Measurements from ENCODE around the gene PLEKHA5.

Gene PLEKHA5

DNA sequence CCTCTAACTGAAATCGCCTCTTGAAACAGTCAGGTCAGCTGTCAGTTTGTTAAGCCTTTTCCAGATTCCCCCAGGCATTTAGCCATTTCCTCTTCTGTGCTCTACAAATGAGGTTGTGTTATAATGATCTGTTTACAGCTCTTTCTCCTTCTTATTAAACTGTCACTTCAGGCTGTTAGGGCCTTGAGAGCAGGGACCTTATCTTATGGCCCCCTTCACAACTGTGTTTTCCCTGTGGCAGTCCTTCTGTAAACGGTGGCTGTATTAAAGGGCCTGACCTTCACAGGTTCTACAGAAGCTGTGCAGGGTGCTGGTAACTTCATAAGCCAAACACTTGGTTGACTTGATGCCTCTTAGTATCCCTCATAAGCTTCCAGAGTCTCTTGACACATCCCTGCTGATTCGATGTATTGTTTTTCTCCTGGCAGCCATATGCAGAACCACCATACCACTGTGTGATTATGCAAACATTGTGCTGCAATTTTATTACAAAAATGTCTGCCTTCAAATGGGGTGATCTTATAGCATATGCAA lies 104.7 kb downstream of the PLEKHA5 start:
- H3K9me3 Mint-ChIP-seq = no peaks in the 10 kb centered on the region
- H3K4me1 Mint-ChIP-seq = no peaks in the 10 kb centered on the region
- H3K27ac Mint-ChIP-seq = no peak overlapping the region
- no peak overlapping the region for H3K4me3 Mint-ChIP-seq
- H3K27me3 Mint-ChIP-seq = no peaks in the 10 kb centered on the region
- CTCF ChIA-PET = no interaction called here
- H3K36me3 Mint-ChIP-seq = no peaks in the 10 kb centered on the region
- no peak for DNase-seq

DNA sequence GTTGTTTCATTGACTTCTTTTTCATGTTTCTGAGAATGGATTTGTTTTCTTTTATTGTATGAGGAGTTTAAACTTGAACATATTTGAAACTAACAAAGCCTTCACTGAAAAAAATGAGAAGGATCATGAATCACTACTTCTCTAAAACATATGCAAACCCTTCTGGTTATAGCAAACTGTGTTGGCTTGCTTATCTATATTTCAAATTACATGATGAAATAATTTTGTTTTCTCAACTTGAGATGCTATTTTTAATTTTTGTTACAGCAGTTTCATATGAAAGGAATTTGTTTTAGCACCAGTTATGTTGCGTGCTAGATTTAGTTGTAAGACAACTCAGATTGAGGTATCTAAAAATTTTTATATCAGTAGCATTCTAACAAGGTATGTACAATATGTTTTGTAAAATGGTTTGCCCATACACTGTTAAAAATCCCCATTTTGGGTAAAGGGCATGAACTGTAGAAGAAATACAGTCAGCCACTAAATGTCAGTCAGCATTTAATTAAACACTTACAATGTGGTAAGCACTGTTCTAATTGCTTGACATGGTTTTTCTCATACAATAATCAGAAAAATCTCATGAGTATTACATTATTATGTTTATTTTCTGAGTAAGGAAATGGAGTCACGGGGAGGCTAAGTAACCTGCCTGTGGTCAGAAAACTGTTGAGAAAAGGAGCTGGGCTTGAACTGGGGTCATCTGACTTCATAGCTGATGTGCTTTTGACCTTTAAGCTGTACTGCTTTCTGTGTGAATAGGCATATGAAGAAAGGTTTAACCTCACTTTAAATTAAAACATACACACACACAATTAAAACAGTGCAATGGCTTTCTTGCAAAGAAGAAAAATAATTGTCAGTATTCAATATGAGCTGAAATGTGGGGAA lies 105.7 kb downstream of the PLEKHA5 start:
- DNase-seq = no peak
- no peak overlapping the region for H3K27ac Mint-ChIP-seq
- CTCF ChIA-PET = no interaction called here

DNA sequence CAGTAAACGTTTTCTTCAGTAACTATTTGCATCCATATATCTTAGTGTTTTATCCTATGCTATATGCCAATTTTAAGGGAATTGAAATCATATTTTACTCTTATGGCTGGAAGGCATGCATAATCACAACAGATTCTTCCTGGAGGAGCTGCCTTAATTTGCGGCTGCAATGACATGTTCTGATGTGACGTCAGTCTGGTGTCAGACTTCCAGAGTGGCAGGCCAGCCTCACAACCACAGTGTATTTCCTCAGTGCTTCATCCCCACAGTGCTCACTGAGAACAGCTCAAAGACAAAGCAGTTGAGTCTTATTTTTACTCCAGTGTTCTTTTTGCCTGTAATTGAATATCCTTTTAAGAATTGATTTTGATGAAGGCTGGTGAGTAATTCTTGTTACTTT lies 107.1 kb downstream of the PLEKHA5 start:
- H3K4me1 Mint-ChIP-seq = no peaks in the 10 kb centered on the region
- no peak for DNase-seq
- H3K27ac Mint-ChIP-seq = no peak overlapping the region
- H3K36me3 Mint-ChIP-seq = no peaks in the 10 kb centered on the region
- no peaks in the 10 kb centered on the region for H3K9me3 Mint-ChIP-seq
- H3K27me3 Mint-ChIP-seq = no peaks in the 10 kb centered on the region
- no peak overlapping the region for H3K4me3 Mint-ChIP-seq
- CTCF ChIA-PET = no interaction called here

More for the DNA sequence above, 105.7 kb downstream of the PLEKHA5 start:
- no peaks in the 10 kb centered on the region for H3K36me3 Mint-ChIP-seq
- H3K27me3 Mint-ChIP-seq = no peaks in the 10 kb centered on the region
- no peak overlapping the region for H3K4me3 Mint-ChIP-seq
- H3K9me3 Mint-ChIP-seq = no peaks in the 10 kb centered on the region
- H3K4me1 Mint-ChIP-seq = no peaks in the 10 kb centered on the region

DNA sequence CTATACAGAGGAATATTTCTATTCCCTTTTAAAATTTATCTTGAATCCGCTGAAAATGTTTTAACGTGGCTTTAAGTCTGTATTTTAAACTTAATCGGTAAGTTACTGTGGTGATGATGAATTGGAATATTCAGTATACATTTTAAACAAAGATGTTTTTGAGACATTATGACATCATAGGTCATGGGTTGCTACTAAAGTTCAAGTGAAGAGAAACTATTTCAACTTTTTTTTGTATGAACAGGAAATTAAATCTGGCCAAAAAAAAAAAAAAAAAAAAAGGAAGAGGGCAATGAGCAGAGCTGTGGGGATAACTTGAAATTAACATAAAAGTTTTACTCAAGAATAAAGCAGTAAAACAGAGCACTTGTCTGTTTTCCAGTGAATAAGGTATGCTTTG lies 109.0 kb downstream of the PLEKHA5 start:
- Mint-ChIP-seq H3K9me3 (no peaks in the 10 kb centered on the region), H3K4me1 (no peaks in the 10 kb centered on the region), H3K27ac (no peak overlapping the region), H3K36me3 (no peaks in the 10 kb centered on the region), H3K27me3 (peaks cover 4% of the 10 kb centered on the region), H3K4me3 (no peak overlapping the region)
- CTCF ChIA-PET = no interaction called here
- no peak for DNase-seq

DNA sequence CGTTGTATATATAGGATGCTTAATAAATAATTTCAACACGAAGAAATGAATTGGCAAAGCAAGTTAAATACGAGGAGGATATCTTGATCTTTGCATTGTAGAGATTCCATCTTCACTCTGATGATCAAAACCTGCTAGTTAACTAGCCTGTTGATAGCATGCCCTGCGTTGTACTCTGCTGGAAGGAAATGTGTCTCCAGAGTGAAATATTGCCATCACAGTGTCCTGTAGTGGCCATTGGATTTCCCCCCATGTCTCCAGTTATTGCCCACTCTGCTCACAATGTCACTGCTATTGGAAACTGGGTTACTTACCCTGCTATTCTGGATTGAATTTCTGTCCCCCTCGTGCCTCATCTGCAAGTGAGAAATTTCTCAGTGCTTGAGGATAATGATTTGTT lies 109.6 kb downstream of the PLEKHA5 start:
- Mint-ChIP-seq H3K27ac (no peak overlapping the region), H3K27me3 (peaks cover 4% of the 10 kb centered on the region), H3K4me3 (no peak overlapping the region), H3K4me1 (no peaks in the 10 kb centered on the region), H3K36me3 (no peaks in the 10 kb centered on the region), H3K9me3 (no peaks in the 10 kb centered on the region)
- DNase-seq = no peak
- CTCF ChIA-PET = no interaction called here

DNA sequence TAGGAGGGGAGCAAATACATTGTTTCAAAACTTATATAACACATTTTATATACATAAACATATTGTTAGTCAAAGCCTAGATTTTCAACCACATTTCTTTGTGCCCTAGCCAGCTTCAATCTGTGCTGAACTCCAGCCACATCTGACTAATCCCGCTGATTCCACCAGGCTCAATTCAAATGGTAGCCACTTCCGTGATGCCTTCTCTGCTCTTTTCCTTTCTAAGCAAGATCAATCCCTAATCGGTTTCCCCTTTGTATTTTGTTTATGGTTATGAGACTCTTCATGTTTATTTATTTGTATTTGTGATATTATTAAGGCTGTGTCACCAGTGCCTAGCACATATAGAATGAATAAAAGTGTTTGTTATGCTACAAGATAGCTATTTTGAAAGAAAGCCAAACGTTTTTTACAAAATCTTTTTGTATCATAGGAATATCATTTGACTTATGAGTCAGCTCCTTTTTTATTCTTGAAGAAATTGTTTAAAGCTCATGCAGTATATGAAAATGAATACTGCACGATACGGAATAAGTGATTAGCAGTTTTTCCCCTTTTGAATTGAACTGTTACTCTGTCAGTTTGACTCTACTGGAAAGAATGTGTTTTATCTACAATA lies 110.2 kb downstream of the PLEKHA5 start:
- CTCF ChIA-PET = no interaction called here
- Mint-ChIP-seq H3K36me3 (no peaks in the 10 kb centered on the region), H3K4me3 (no peak overlapping the region), H3K27ac (no peak overlapping the region), H3K4me1 (no peaks in the 10 kb centered on the region), H3K27me3 (peaks cover 4% of the 10 kb centered on the region), H3K9me3 (no peaks in the 10 kb centered on the region)
- no peak for DNase-seq

DNA sequence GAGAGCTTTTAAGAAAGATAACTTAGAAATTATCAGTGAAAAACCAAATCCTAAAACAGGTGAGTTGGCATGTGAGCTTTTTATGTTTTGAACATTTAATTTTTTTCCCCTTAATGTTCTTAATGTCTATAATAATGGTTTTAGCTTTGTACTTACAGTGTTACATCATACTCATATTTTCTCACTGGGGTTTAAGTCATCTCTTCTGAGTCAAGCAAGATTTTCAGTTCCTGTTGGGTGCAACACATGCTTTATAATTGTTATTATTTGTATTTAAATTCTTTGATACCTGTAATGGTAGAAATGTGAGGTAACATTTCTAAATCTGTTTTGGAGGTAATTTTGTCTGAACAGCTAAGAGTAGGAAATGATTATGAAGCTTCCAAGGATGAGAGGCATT lies 113.0 kb downstream of the PLEKHA5 start:
- Mint-ChIP-seq H3K4me1 (no peaks in the 10 kb centered on the region), H3K4me3 (no peak overlapping the region), H3K27ac (no peak overlapping the region), H3K9me3 (no peaks in the 10 kb centered on the region), H3K27me3 (peaks cover 4% of the 10 kb centered on the region), H3K36me3 (no peaks in the 10 kb centered on the region)
- CTCF ChIA-PET = no interaction called here
- no peak for DNase-seq

DNA sequence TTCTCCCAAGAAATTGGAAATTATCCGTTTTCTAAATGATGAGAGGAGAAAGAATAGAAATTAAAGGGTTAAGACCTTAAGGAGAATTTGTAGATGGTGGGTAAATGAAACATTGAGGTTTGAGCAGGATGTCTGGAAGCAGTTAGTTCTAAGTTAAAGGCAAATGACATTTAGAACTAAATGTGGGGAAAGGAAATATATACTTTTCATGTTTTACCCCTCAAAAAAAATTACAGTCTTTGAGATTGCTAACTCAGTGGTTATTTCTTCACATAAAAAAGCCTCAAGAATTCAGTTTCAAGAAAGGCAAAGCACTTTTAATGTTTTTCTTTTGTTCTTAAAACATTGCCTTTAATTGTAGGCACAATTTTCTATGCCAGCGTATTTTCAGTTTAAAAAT lies 114.0 kb downstream of the PLEKHA5 start:
- H3K9me3 Mint-ChIP-seq = no peaks in the 10 kb centered on the region
- DNase-seq = no peak
- no peaks in the 10 kb centered on the region for H3K36me3 Mint-ChIP-seq
- no peak overlapping the region for H3K27ac Mint-ChIP-seq
- no peaks in the 10 kb centered on the region for H3K4me1 Mint-ChIP-seq
- CTCF ChIA-PET = no interaction called here
- H3K4me3 Mint-ChIP-seq = no peak overlapping the region
- peaks cover 4% of the 10 kb centered on the region for H3K27me3 Mint-ChIP-seq

DNA sequence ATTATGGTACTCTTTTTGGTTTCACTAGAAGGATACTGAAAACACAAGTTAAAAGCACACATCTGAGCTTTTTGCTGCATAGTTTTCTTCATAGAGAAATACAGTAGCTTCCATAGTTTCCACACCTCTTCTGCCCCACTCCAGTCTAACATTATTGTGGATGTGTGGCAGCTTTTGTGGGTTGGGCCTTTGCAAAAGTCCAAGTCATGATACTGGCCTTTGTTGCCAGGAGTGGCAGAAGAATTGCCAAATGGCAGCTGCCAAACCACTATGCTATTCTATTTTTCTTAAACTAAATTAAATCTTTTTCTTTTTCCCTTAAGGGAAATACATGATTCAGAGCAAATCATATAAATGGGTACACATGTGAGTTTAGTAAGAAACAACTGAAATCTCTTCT lies 114.8 kb downstream of the PLEKHA5 start:
- no peak overlapping the region for H3K27ac Mint-ChIP-seq
- H3K4me1 Mint-ChIP-seq = no peaks in the 10 kb centered on the region
- DNase-seq = no peak
- H3K4me3 Mint-ChIP-seq = no peak overlapping the region
- H3K27me3 Mint-ChIP-seq = peaks cover 4% of the 10 kb centered on the region
- H3K9me3 Mint-ChIP-seq = no peaks in the 10 kb centered on the region
- CTCF ChIA-PET = no interaction called here
- no peaks in the 10 kb centered on the region for H3K36me3 Mint-ChIP-seq

DNA sequence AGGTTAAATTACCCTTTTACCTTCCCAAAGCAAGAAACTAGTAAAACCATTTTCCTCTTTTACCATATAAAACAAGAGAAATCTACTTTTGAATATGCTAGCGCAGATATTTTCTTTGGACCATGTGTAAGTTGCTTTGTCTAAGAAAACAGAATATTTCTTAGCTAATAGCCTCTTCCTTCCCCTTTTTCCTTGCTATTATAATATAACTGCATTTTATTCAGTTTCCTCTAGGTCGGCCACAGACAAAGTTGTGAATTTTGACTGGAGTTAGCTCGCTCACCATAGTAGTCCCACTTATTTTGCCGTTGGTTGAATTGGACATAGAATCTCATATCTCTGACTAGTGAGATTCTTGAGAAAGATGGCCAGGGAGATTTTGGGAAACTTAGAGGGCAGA lies 115.6 kb downstream of the PLEKHA5 start:
- no peaks in the 10 kb centered on the region for H3K9me3 Mint-ChIP-seq
- no peak for DNase-seq
- CTCF ChIA-PET = interaction anchor here (0.6 kb wide), 1 partner anchor 926 kb away, joined by 3 read pairs; no protein-coding TSS in a partner anchor
- no peak overlapping the region for H3K4me3 Mint-ChIP-seq
- H3K27me3 Mint-ChIP-seq = peaks cover 4% of the 10 kb centered on the region
- H3K27ac Mint-ChIP-seq = no peak overlapping the region
- H3K36me3 Mint-ChIP-seq = no peaks in the 10 kb centered on the region
- H3K4me1 Mint-ChIP-seq = no peaks in the 10 kb centered on the region

DNA sequence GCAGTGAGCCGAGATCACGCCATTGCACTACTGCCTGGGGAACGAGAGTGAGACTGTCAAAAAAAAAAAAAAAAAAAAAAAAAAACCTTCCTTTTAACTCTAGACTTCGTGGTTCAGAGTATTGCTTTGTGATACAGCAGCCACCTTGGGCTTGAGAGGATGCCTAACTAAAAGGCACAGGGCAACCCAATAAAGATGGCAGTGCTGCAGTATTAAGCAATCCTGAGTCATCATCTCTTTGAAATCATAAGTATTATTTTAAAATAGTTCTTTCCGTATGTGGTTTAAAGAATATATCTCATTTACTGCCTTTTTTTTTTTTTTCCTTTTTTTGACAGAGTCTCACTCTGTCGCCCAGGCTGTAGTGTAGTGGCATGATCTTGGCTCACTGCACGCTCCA lies 116.1 kb downstream of the PLEKHA5 start:
- H3K4me1 Mint-ChIP-seq = no peaks in the 10 kb centered on the region
- CTCF ChIA-PET = interaction anchor here (0.6 kb wide), 1 partner anchor 925 kb away, joined by 3 read pairs; no protein-coding TSS in a partner anchor
- H3K27ac Mint-ChIP-seq = no peak overlapping the region
- DNase-seq = no peak
- peaks cover 4% of the 10 kb centered on the region for H3K27me3 Mint-ChIP-seq
- no peaks in the 10 kb centered on the region for H3K36me3 Mint-ChIP-seq
- no peak overlapping the region for H3K4me3 Mint-ChIP-seq
- no peaks in the 10 kb centered on the region for H3K9me3 Mint-ChIP-seq

DNA sequence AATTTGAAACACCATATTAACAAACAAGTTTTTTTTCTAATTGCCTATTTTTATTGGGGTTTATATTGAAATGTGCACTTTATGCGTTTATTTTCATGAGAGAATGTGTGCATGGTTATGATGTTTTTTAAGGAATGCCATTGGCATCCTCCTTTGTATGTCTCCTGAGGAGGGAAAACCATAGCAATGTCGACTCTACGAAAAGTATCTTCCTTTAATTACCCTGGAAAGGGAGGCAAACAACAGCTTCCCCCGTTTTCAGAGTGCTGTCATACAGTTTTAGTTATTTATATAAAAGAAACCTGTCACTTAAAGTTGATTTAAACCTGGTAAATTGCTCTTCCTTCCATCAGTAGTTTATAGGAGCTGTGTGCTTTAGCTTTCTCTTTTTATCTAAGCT lies 117.4 kb downstream of the PLEKHA5 start:
- H3K27me3 Mint-ChIP-seq = peaks cover 4% of the 10 kb centered on the region
- no peaks in the 10 kb centered on the region for H3K4me1 Mint-ChIP-seq
- CTCF ChIA-PET = no interaction called here
- no peaks in the 10 kb centered on the region for H3K9me3 Mint-ChIP-seq
- H3K4me3 Mint-ChIP-seq = no peak overlapping the region
- no peak overlapping the region for H3K27ac Mint-ChIP-seq
- no peaks in the 10 kb centered on the region for H3K36me3 Mint-ChIP-seq
- DNase-seq = no peak

DNA sequence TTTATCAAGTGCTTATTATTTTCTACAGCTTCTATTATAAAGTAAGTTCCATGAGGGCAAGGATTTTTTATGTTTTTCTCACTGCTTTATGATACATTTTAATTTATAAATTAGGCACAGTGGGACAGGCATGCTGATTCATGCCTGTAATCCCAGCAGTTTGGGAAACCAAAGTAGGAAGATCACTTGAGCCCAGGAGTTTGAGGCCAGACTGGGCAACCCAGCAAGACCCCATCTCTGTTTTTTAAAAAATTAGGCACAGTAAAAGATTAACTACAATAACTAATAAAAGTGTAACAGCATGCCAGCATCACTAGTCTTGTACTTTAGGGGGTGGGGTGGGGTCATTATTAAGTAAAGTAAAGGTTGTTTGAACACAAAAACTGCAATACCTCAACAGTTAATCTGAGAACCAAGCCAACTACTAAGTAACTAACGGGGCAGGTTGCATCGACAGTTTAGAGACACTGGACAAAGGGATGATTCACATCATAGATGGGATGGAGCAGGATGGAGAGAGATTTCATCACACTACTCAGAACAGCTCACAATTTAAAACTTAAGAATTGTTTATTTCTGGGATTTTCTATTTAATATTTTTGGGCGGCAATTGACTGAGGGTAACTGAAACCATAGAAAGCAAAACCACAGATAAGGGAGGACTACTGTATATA lies 119.5 kb downstream of the PLEKHA5 start:
- Mint-ChIP-seq H3K36me3 (no peaks in the 10 kb centered on the region), H3K27ac (no peak overlapping the region), H3K9me3 (no peaks in the 10 kb centered on the region), H3K27me3 (no peaks in the 10 kb centered on the region), H3K4me3 (no peak overlapping the region), H3K4me1 (no peaks in the 10 kb centered on the region)
- no peak for DNase-seq
- CTCF ChIA-PET = no interaction called here

DNA sequence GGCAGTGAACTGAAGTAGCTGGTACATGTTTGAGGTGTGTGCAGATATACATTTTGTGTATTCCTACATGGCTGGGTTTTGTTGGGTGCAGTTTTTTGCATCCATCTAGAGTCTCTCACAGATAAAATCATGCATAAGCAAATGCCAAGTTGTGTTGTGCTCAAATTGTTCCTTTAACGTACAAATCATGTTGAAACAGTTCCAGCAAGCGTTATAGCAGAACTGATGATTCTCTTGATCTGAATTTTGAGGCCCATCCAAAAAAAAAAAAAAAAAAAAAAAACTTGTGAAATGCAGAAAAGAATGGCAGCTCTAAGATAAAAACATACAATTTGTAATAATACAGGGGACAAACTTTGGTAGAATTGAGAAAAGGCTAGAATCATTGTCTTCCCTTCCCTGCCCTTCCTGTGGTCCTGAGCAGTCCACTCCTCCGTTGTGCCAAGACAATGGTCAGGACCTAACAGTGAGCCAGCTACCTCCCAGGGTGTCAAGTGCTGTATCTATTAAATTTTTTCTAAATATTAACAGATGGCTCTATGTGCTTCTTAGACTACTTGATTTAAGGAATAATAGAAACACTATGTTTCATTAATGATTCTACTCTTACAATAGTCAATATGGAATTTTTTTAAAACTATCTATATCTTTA lies 122.1 kb downstream of the PLEKHA5 start:
- CTCF ChIA-PET = no interaction called here
- Mint-ChIP-seq H3K4me1 (no peaks in the 10 kb centered on the region), H3K27ac (no peak overlapping the region), H3K9me3 (no peaks in the 10 kb centered on the region), H3K36me3 (no peaks in the 10 kb centered on the region), H3K4me3 (no peak overlapping the region), H3K27me3 (no peaks in the 10 kb centered on the region)
- DNase-seq = no peak

All from activated naive CD4-positive, alpha-beta T cell treated with anti-CD3 and anti-CD28 coated beads, Interleukin-2, amount 10 ng/mL, durations not matched to agents 7 days and 5 days (primary cell).